Gastrocnemius medialis (tissue), 4 donors: ENCODE data around the gene WDFY4. TPM values are rescaled to one million over a fixed set of nuclear protein-coding genes. Genes with fewer than 3 reads are reported as not detected.

Source experiments
- ATAC-seq, 2 donors: fragments of 150-250 bp; one replicate each; pipeline ENCODE4 v1.9.1; 2016
- DNase-seq, 2 donors: peaks; one replicate each; pipeline ENCODE4 v3.0.0-alpha.2; 2019
- H3K27ac ChIP-seq, 4 donors: fragments of 200-600 bp; sonication (generic); 1 replicate in 1 of 4; 2 replicates in 3 of 4; pipeline ENCODE4 v1.5.1; 2016 to 2018; ENCODE audit warnings: mild to moderate bottlenecking in 2 of 4, moderate library complexity in 1 of 4
- H3K27me3 ChIP-seq, 3 donors: fragments of 200-600 bp; sonication (generic) in 2 of 3; 1 replicate in 1 of 3; 2 replicates in 2 of 3; pipeline versions ENCODE4 v1.5.1 to v1.6.0; 2016 to 2019; ENCODE audit warnings: mild to moderate bottlenecking in 1 of 3, moderate library complexity in 1 of 3
- H3K36me3 ChIP-seq, 2 donors: fragments of 200-600 bp; sonication (generic) in 1 of 2; one replicate each; pipeline ENCODE4 v1.5.1; 2017 to 2018
- H3K4me1 ChIP-seq, 2 donors: fragments of 200-600 bp; sonication (generic) in 1 of 2; one replicate each; pipeline ENCODE4 v1.5.1; 2016 to 2017; ENCODE audit warnings: mild to moderate bottlenecking in 2 of 2
- H3K4me3 ChIP-seq, 4 donors: fragments of 200-600 bp; sonication (generic) in 3 of 4; 1 replicate in 1 of 4; 2 replicates in 3 of 4; pipeline ENCODE4 v1.5.1; 2016 to 2019; ENCODE audit warnings: mild to moderate bottlenecking in 2 of 4
- H3K9me3 ChIP-seq, 3 donors: fragments of 200-600 bp; sonication (generic) in 2 of 3; 1 replicate in 1 of 3; 2 replicates in 2 of 3; pipeline ENCODE4 v1.5.1; 2016 to 2019
- POLR2A ChIP-seq, 2 donors: fragments of 450-650 bp; IDR thresholded peaks; one replicate each; pipeline ENCODE4 v1.6.1; 2017; ENCODE audit warnings: antibody characterized with exemption in 2 of 2, mild to moderate bottlenecking in 2 of 2, moderate library complexity in 2 of 2
- in situ Hi-C, 4 donors: fragments of 200-750 bp; cut with MboI; loops; one replicate each; pipeline versions ENCODE4 v1.15.0 to v1.8.0; 2017; ENCODE audit warnings: low sequenced_read_pairs in 4 of 4
- intact Hi-C: fragments of 100-400 bp; cut with DNase I; formaldehyde crosslinking; loops from one replicate; pipeline ENCODE4 v1.15.1; 2023; ENCODE audit warnings: low total_unique reads
- total RNA-seq, 4 donors: library from RNA; depleted of rRNA; stranded (reverse); fragments of >200 nt; gene quantifications; one replicate each; pipeline versions ENCODE4 v1.1.0 to v1.2.3, GENCODE V29; 2016
- TF ChIP-seq, protein P1 (sequence below), 5 experiments: fragments of 450-650 bp in 3 of 5; fragments of 200-600 bp in 2 of 5; sonication (generic) in 2 of 5; IDR thresholded peaks in 4 of 5; conservative IDR thresholded peaks in 1 of 5; 1 replicate in 4 of 5; 2 replicates in 1 of 5; pipeline ENCODE4 v1.5.1; 2016 to 2019; ENCODE audit warnings: antibody characterized with exemption in 5 of 5, mild to moderate bottlenecking in 3 of 5, moderate library complexity in 3 of 5

Gene WDFY4
- total RNA-seq, 4 donors from 2014 or later = 0.29 to 0.94 (median 0.59) TPM

DNA sequence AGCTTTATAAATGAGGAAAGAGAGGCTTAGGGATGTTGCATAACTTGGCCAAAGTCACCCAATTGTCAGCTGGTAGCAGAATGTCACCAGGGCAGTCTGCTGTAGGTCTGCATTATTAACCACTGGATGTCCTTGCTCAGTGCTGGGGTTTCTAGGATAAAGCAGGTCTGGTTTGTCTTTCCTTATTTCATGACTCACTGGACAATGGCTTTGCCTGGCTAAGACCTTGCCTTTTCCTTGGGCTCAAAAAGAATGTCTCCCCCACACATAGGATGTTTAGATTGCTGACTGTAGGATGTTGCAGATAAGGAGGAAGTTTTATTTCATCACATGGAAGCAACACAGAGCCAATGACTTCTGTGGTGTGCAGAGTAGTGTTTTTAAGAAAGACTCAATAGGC lies 29.4 kb downstream of the WDFY4 start:
- DNase-seq = no peak
- TF ChIP-seq, protein P1, sequence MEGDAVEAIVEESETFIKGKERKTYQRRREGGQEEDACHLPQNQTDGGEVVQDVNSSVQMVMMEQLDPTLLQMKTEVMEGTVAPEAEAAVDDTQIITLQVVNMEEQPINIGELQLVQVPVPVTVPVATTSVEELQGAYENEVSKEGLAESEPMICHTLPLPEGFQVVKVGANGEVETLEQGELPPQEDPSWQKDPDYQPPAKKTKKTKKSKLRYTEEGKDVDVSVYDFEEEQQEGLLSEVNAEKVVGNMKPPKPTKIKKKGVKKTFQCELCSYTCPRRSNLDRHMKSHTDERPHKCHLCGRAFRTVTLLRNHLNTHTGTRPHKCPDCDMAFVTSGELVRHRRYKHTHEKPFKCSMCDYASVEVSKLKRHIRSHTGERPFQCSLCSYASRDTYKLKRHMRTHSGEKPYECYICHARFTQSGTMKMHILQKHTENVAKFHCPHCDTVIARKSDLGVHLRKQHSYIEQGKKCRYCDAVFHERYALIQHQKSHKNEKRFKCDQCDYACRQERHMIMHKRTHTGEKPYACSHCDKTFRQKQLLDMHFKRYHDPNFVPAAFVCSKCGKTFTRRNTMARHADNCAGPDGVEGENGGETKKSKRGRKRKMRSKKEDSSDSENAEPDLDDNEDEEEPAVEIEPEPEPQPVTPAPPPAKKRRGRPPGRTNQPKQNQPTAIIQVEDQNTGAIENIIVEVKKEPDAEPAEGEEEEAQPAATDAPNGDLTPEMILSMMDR (IDR thresholded peaks at IDR 0.05 in 4 of 5, conservative IDR thresholded peaks at IDR 0.05 in 1 of 5) = no peak
- TF ChIP-seq POLR2A (IDR thresholded peaks at IDR 0.05) = no peak
- in situ Hi-C loops (no loop called here), intact Hi-C loops (no loop called here)
- Histone ChIP-seq H3K36me3 (no peaks in the 10 kb centered on the region), H3K27me3 (no peaks in the 10 kb centered on the region), H3K4me3 (no peak overlapping the region), H3K27ac (no peak overlapping the region), H3K9me3 (no peaks in the 10 kb centered on the region), H3K4me1 (no peaks in the 10 kb centered on the region)
- no peak for ATAC-seq

DNA sequence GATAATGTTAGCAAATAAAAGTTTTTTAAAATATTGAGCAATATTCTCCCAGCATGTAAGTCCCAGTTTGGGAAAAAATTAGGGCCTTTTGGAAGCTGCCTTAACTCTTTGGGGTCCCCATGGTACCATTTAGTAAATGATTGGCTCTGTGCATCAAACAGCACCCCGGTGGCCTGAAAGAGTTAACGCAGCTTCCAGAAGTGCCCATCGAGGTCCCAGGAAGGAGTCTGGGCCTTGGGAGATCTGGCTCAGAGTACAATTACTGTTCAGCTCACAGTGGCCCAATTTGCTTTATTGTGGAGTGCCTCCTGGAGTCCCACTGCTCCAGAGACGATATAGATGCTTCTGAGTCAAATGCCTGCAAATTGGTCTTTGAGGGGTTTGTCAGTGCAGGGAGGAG lies 31.7 kb downstream of the WDFY4 start:
- Histone ChIP-seq H3K4me1 (no peaks in the 10 kb centered on the region), H3K27me3 (no peaks in the 10 kb centered on the region), H3K27ac (no peak overlapping the region), H3K4me3 (no peak overlapping the region), H3K9me3 (no peaks in the 10 kb centered on the region), H3K36me3 (no peaks in the 10 kb centered on the region)
- DNase-seq (no peak), ATAC-seq (no peak)
- in situ Hi-C loops (no loop called here), intact Hi-C loops (no loop called here)
- TF ChIP-seq POLR2A (IDR thresholded peaks at IDR 0.05) = no peak
- TF ChIP-seq, protein P1 (IDR thresholded peaks at IDR 0.05 in 4 of 5, conservative IDR thresholded peaks at IDR 0.05 in 1 of 5) = no peak

DNA sequence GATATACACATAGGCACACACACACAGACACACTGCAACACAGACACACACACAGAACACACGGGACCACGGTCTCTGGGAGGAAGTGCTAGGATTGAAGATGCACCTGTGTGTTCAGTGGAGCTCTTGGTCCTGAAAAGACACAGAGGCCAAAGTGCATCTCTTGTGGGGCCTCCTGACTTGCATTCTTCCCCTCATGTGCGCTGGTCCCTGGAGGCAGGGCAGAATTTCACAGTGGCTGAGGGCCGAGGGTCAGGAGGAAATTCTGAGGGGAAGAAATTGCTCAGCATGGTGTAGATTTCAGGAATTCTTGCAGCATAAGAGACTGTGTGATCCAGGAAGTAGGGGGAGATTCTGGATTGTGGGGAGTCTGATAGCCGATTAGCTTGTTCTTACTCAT lies 35.9 kb downstream of the WDFY4 start:
- no peaks in the 10 kb centered on the region for H3K36me3 ChIP-seq
- TF ChIP-seq, protein P1 (IDR thresholded peaks at IDR 0.05 in 4 of 5, conservative IDR thresholded peaks at IDR 0.05 in 1 of 5) = no peak
- no peak for TF ChIP-seq POLR2A (IDR thresholded peaks at IDR 0.05)
- no peaks in the 10 kb centered on the region for H3K4me1 ChIP-seq
- H3K27me3 ChIP-seq = no peaks in the 10 kb centered on the region
- in situ Hi-C loops = no loop called here
- no peak overlapping the region for H3K4me3 ChIP-seq
- DNase-seq (no peak), ATAC-seq (no peak)
- H3K27ac ChIP-seq = no peak overlapping the region
- intact Hi-C loops = no loop called here
- H3K9me3 ChIP-seq = no peaks in the 10 kb centered on the region

DNA sequence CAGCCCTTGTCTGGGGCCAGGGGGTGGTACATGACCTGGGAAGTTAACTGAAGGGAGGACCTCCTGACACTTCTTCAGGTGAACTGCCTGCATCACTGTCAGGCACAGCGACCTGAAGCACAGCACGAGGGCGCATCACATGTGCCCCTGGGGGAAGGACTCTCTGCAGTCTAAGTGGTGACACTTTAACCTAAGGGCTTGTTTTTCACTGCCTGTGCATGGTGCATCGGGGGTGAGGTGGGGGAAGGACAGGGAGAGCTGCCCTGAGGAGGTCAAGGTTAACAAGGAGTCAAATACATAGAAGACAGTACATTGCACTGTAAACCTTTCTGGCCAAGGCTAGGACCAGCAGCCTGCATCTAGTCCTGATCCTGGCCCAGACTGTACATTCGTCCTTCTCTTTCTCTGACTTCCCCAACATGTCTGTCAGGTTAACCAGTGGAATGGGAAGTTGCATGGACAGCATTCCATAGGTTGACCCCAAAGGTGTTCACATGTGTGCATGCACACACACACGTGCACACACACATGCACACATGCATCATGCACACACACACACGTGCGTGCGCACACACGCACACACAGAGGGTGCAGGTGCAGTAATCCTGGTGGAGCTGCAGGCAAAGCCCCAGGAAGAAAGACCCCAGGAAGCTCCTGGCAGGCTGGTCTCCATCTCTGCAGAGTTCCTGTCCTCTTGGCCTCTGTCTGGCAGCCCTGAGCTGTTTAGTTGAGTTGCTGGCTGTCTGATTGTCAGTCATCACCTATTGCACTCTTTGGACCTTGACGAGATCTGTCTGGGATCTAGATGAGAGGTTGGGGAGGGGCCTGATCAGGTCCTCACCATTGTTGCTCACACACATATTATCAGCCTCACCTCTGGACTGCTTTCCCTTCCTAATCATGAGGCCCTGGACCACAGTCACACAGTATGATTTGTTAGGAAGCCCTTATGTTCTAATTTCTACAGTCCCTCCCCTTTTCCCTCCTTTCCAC lies 37.8 kb downstream of the WDFY4 start:
- H3K27me3 ChIP-seq = no peaks in the 10 kb centered on the region
- no peaks in the 10 kb centered on the region for H3K4me1 ChIP-seq
- no peaks in the 10 kb centered on the region for H3K36me3 ChIP-seq
- intact Hi-C loops (no loop called here), in situ Hi-C loops (no loop called here)
- H3K27ac ChIP-seq = no peak overlapping the region
- no peak overlapping the region for H3K4me3 ChIP-seq
- DNase-seq (no peak), ATAC-seq (no peak)
- TF ChIP-seq, protein P1 (IDR thresholded peaks at IDR 0.05 in 4 of 5, conservative IDR thresholded peaks at IDR 0.05 in 1 of 5) = no peak
- H3K9me3 ChIP-seq = no peaks in the 10 kb centered on the region
